Hippocampal formation (tissue), 2 donors: ENCODE results near the gene TOR1A.

ENCODE experiments used
- DNase-seq, 2 donors: peaks; one replicate each; lab custom pipeline; 2025; lab: John Stamatoyannopoulos, UW

The TOR1A gene

GRCh38 chr9:129852579-129852978 is 28.6 kb upstream of the TOR1A start:
- no peak for DNase-seq

- DNase-seq = no peak
Observed at GRCh38 chr9:129851821-129852220, 27.9 kb upstream of the TOR1A start.

- DNase-seq = no peak
Observed at GRCh38 chr9:129850821-129851550, 27.1 kb upstream of the TOR1A start.

- DNase-seq = no peak
Observed at GRCh38 chr9:129849901-129850300, 26.0 kb upstream of the TOR1A start.

- no peak for DNase-seq
Observed at GRCh38 chr9:129848712-129849441, 24.9 kb upstream of the TOR1A start.

- no peak for DNase-seq
Observed at GRCh38 chr9:129845373-129845772, 21.4 kb upstream of the TOR1A start.

GRCh38 chr9:129841071-129841470 is 17.1 kb upstream of the TOR1A start:
- no peak for DNase-seq

GRCh38 chr9:129840034-129840433 is 16.1 kb upstream of the TOR1A start:
- no peak for DNase-seq

GRCh38 chr9:129839324-129840023 is 15.5 kb upstream of the TOR1A start:
- DNase-seq = no peak

- DNase-seq = no peak
Observed at GRCh38 chr9:129838707-129839259, 14.8 kb upstream of the TOR1A start.

- DNase-seq = no peak
Observed at GRCh38 chr9:129836311-129837007, 12.5 kb upstream of the TOR1A start.

GRCh38 chr9:129835860-129836223 is 11.9 kb upstream of the TOR1A start:
- no peak for DNase-seq

- DNase-seq = peak; percentile 92 to 95
Observed at GRCh38 chr9:129835128-129835859, 11.4 kb upstream of the TOR1A start, which contains the start of the genes C9orf78 and USP20. Gene C9orf78 (minus strand): TSS chr9:129835275. CDS start chr9:129835221, 54 bp downstream. Gene USP20 (plus strand): TSS chr9:129835458. CDS start chr9:129852556, 17,098 bp downstream.

- DNase-seq = no peak
Observed at GRCh38 chr9:129834489-129835127, 10.7 kb upstream of the TOR1A start.

GRCh38 chr9:129832982-129833381 is 9.0 kb upstream of the TOR1A start:
- no peak for DNase-seq

GRCh38 chr9:129828969-129829368 is 5.0 kb upstream of the TOR1A start:
- DNase-seq = no peak

- no peak for DNase-seq
Observed at GRCh38 chr9:129828051-129828450, 4.1 kb upstream of the TOR1A start.

- DNase-seq = no peak
Observed at GRCh38 chr9:129826759-129827158, 2.8 kb upstream of the TOR1A start.

GRCh38 chr9:129826344-129826743 is 2.4 kb upstream of the TOR1A start:
- DNase-seq = no peak

GRCh38 chr9:129823542-129823934 is 398 bp downstream of the TOR1A start:
- no peak for DNase-seq
